H9 (cell line): ENCODE measurements around the gene SFXN2. TPM values are rescaled to one million over a fixed set of nuclear protein-coding genes. Genes with fewer than 3 reads are reported as not detected.

ENCODE experiments used
- DNase-seq: peaks from one replicate; pipeline ENCODE4 v3.0.0-alpha.2; 2017
- H2AFZ ChIP-seq: one replicate; pipeline ENCODE4 v1.6.1; 2013; ENCODE audit warnings: mild to moderate bottlenecking, low read length, control low read depth, moderate library complexity
- H2AK5ac ChIP-seq: 2 replicates; pipeline ENCODE4 v1.6.1; 2013; ENCODE audit warnings: low read length, control low read depth, mixed read lengths; ENCODE audit not compliant: insufficient read length
- H2BK120ac ChIP-seq: one replicate; pipeline ENCODE4 v1.6.1; 2013; ENCODE audit warnings: low read depth, mild to moderate bottlenecking, low read length, control low read depth, inconsistent platforms; ENCODE audit not compliant: poor library complexity, severe bottlenecking
- H2BK12ac ChIP-seq: 2 replicates; pipeline ENCODE4 v1.6.1; 2013; ENCODE audit warnings: low read length, control low read depth, mixed read lengths, low read depth; ENCODE audit not compliant: insufficient read length
- H2BK15ac ChIP-seq: 2 replicates; pipeline ENCODE4 v1.6.1; 2013; ENCODE audit warnings: low read depth, low read length, control low read depth
- H2BK20ac ChIP-seq: one replicate; pipeline ENCODE4 v1.6.1; 2013; ENCODE audit warnings: low read depth, mild to moderate bottlenecking, low read length, control low read depth, inconsistent platforms; ENCODE audit not compliant: poor library complexity, severe bottlenecking
- H2BK5ac ChIP-seq: 2 replicates; pipeline ENCODE4 v1.6.1; 2013; ENCODE audit warnings: low read length, control low read depth, mixed read lengths; ENCODE audit not compliant: insufficient read length
- H3K14ac ChIP-seq: 2 replicates; pipeline ENCODE4 v1.6.1; 2013; ENCODE audit warnings: low read length, control low read depth; ENCODE audit not compliant: insufficient read depth
- H3K18ac ChIP-seq: 2 replicates; pipeline ENCODE4 v1.6.1; 2013; ENCODE audit warnings: low read depth, mild to moderate bottlenecking, mixed read lengths, low read length, control low read depth; ENCODE audit not compliant: insufficient read length
- H3K23ac ChIP-seq: 2 replicates; pipeline ENCODE4 v1.6.1; 2013; ENCODE audit warnings: low read length, control low read depth, mixed read lengths, low read depth; ENCODE audit not compliant: insufficient read length
- H3K23me2 ChIP-seq: 2 replicates; pipeline ENCODE4 v1.6.1; 2013; ENCODE audit warnings: low read depth, mild to moderate bottlenecking, mixed read lengths, low read length, control low read depth; ENCODE audit not compliant: insufficient read length, poor library complexity, severe bottlenecking
- H3K27ac ChIP-seq: 2 replicates; pipeline ENCODE4 v1.5.1; 2013; ENCODE audit warnings: low read length, control low read depth, mixed read lengths, low read depth; ENCODE audit not compliant: insufficient read length
- H3K27me3 ChIP-seq: 2 replicates; pipeline ENCODE4 v1.6.1; 2013; ENCODE audit warnings: low read length, control low read depth, inconsistent platforms; ENCODE audit not compliant: insufficient read depth
- H3K4ac ChIP-seq: 2 replicates; pipeline ENCODE4 v1.6.1; 2013; ENCODE audit warnings: low read depth, mild to moderate bottlenecking, control low read depth, inconsistent platforms, low read length, moderate library complexity
- H3K4me1 ChIP-seq: 2 replicates; pipeline ENCODE4 v1.6.1; 2013; ENCODE audit warnings: low read length, control low read depth, inconsistent platforms; ENCODE audit not compliant: insufficient read depth
- H3K4me2 ChIP-seq: 2 replicates; pipeline ENCODE4 v1.6.1; 2013; ENCODE audit warnings: low read length, control low read depth, mixed read lengths; ENCODE audit not compliant: insufficient read length, insufficient read depth
- H3K56ac ChIP-seq: 2 replicates; pipeline ENCODE4 v1.6.1; 2013; ENCODE audit warnings: low read depth, mild to moderate bottlenecking, mixed read lengths, low read length, control low read depth; ENCODE audit not compliant: insufficient read length
- H3K79me1 ChIP-seq: 2 replicates; pipeline ENCODE4 v1.6.1; 2013; ENCODE audit warnings: low read depth, mild to moderate bottlenecking, moderate library complexity, low read length, control low read depth, inconsistent platforms; ENCODE audit not compliant: insufficient read depth, poor library complexity, severe bottlenecking
- H3K79me2 ChIP-seq: 2 replicates; pipeline ENCODE4 v1.6.1; 2013; ENCODE audit warnings: low read length, control low read depth, inconsistent platforms; ENCODE audit not compliant: insufficient read depth
- H3K9ac ChIP-seq: 2 replicates; pipeline ENCODE4 v1.6.1; 2013; ENCODE audit warnings: low read length, control low read depth, mixed read lengths; ENCODE audit not compliant: insufficient read length; ENCODE audit errors: extremely low read depth
- H3K9me3 ChIP-seq: one replicate; pipeline ENCODE4 v1.6.1; 2013; ENCODE audit warnings: low read depth, low read length, inconsistent platforms; ENCODE audit not compliant: control insufficient read depth
- H3T11ph ChIP-seq: one replicate; pipeline ENCODE4 v1.6.1; 2013; ENCODE audit warnings: mild to moderate bottlenecking, low read length, control low read depth, inconsistent platforms
- H4K20me1 ChIP-seq: one replicate; pipeline ENCODE4 v1.6.1; 2013; ENCODE audit not compliant: control insufficient read depth, insufficient read length, insufficient read depth
- H4K5ac ChIP-seq: 2 replicates; pipeline ENCODE4 v1.6.1; 2013; ENCODE audit warnings: low read depth, mild to moderate bottlenecking, mixed read lengths, low read length, control low read depth; ENCODE audit not compliant: insufficient read length
- H4K8ac ChIP-seq: replicated peaks from 2 replicates; pipeline ENCODE4 v1.6.1; 2013; ENCODE audit warnings: low read length, control low read depth, mixed read lengths, low read depth; ENCODE audit not compliant: insufficient read length
- H4K91ac ChIP-seq: 2 replicates; pipeline ENCODE4 v1.6.1; 2013; ENCODE audit warnings: low read depth, mild to moderate bottlenecking, moderate library complexity, mixed read lengths, low read length, control low read depth; ENCODE audit not compliant: insufficient read length
- H3K27ac Mint-ChIP-seq, 3 experiments: 2 replicates in 2 of 3; 3 replicates in 1 of 3; pipeline ENCODE4 v1.8.0; 2020 to 2021; ENCODE audit warnings: mixed read lengths in 3 of 3, mild to moderate bottlenecking in 1 of 3, moderate library complexity in 1 of 3
- H3K27me3 Mint-ChIP-seq: 2 replicates; pipeline ENCODE4 v1.8.0; 2021; ENCODE audit warnings: low read depth, mild to moderate bottlenecking, moderate library complexity, mixed read lengths
- H3K36me3 Mint-ChIP-seq, 3 experiments: 2 replicates in 2 of 3; 3 replicates in 1 of 3; pipeline ENCODE4 v1.8.0; 2020 to 2021; ENCODE audit warnings: low read depth in 3 of 3, mixed read lengths in 3 of 3; ENCODE audit not compliant: insufficient read depth in 1 of 3
- H3K4me1 Mint-ChIP-seq, 2 experiments: 2 replicates each; pipeline ENCODE4 v1.8.0; 2020; ENCODE audit warnings: mixed read lengths in 2 of 2
- H3K4me3 Mint-ChIP-seq, 2 experiments: 2 replicates in 1 of 2; 3 replicates in 1 of 2; pipeline ENCODE4 v1.8.0; 2020 to 2021; ENCODE audit warnings: mild to moderate bottlenecking in 2 of 2, mixed read lengths in 2 of 2, moderate library complexity in 1 of 2
- H3K9me3 Mint-ChIP-seq, 2 experiments: 2 replicates in 1 of 2; 3 replicates in 1 of 2; pipeline ENCODE4 v1.8.0; 2020; ENCODE audit warnings: mild to moderate bottlenecking in 2 of 2, mixed read lengths in 2 of 2, moderate library complexity in 1 of 2
- WGBS: extraction: QIAGEN DNeasy Blood & Tissue Kit; methylation state at CpG from one replicate; pipeline ENCODE4 v1.1.7; 2013; ENCODE audit warnings: missing lambda C conversion rate, low lambda C conversion rate, mixed read lengths; ENCODE audit not compliant: insufficient read length; ENCODE audit errors: extremely low coverage; 5-methylcytosine and 5-hydroxymethylcytosine counted together
- total RNA-seq: library from RNA; stranded (reverse); gene quantifications from 2 replicates; pipeline ENCODE4 v1.2.1, GENCODE V29; 2021
- TF ChIP-seq, protein P1 (sequence below): fragments of 200-600 bp; sonication (generic); conservative IDR thresholded peaks from 3 replicates; pipeline ENCODE4 v1.8.0; 2021; ENCODE audit warnings: antibody characterized with exemption, mild to moderate bottlenecking

Gene SFXN2
- total RNA-seq, 1 experiment from 2014 or later: 34.7 TPM

GRCh38 chr10:102773320-102773719 lies 58.9 kb downstream of the SFXN2 start:
- H3K4ac ChIP-seq: no peak overlapping the region
- Mint-ChIP-seq H3K4me3 (no peak overlapping the region), H3K27ac (no peak overlapping the region), H3K27me3 (no peaks in the 10 kb centered on the region; the same call in 1 of the 2 replicates), H3K9me3 (no peaks in the 10 kb centered on the region), H3K4me1 (peaks cover 30 to 35% of the 10 kb centered on the region in 2 experiments), H3K36me3 (no peaks in the 10 kb centered on the region)
- no peak overlapping the region for H3K56ac ChIP-seq
- no peak overlapping the region for H2AFZ ChIP-seq
- H2AK5ac ChIP-seq: no peak overlapping the region
- no peak overlapping the region for H3K18ac ChIP-seq
- no peak overlapping the region for H3K4me2 ChIP-seq
- H3K14ac ChIP-seq: no peak overlapping the region
- H3K9me3 ChIP-seq: no peaks in the 10 kb centered on the region
- no peak overlapping the region for H3K23ac ChIP-seq
- H2BK15ac ChIP-seq: no peak overlapping the region
- no peak overlapping the region for H4K91ac ChIP-seq
- no peaks in the 10 kb centered on the region; the same call in 1 of the 2 replicates for H3K27me3 ChIP-seq
- H3K27ac ChIP-seq: no peak overlapping the region
- H4K20me1 ChIP-seq: no peaks in the 10 kb centered on the region
- H3K79me1 ChIP-seq: no peaks in the 10 kb centered on the region
- no peak overlapping the region for H3K9ac ChIP-seq
- TF ChIP-seq, protein P1, sequence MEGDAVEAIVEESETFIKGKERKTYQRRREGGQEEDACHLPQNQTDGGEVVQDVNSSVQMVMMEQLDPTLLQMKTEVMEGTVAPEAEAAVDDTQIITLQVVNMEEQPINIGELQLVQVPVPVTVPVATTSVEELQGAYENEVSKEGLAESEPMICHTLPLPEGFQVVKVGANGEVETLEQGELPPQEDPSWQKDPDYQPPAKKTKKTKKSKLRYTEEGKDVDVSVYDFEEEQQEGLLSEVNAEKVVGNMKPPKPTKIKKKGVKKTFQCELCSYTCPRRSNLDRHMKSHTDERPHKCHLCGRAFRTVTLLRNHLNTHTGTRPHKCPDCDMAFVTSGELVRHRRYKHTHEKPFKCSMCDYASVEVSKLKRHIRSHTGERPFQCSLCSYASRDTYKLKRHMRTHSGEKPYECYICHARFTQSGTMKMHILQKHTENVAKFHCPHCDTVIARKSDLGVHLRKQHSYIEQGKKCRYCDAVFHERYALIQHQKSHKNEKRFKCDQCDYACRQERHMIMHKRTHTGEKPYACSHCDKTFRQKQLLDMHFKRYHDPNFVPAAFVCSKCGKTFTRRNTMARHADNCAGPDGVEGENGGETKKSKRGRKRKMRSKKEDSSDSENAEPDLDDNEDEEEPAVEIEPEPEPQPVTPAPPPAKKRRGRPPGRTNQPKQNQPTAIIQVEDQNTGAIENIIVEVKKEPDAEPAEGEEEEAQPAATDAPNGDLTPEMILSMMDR: no peak
- no peak overlapping the region for H2BK20ac ChIP-seq
- no CpG with 5 or more reads among the region's 1 CpG for WGBS
- no peak overlapping the region for H3T11ph ChIP-seq
- DNase-seq: no peak
- H3K4me1 ChIP-seq: peaks cover 19% of the 10 kb centered on the region; the same call in 1 of the 2 replicates
- H3K79me2 ChIP-seq: no peaks in the 10 kb centered on the region
- H4K8ac ChIP-seq: no peak overlapping the region
- H2BK12ac ChIP-seq: no peak overlapping the region
- no peak overlapping the region for H4K5ac ChIP-seq
- no peaks in the 10 kb centered on the region for H3K23me2 ChIP-seq
- H2BK120ac ChIP-seq: no peak overlapping the region
- H2BK5ac ChIP-seq: no peak overlapping the region
